HTR-8/SVneo (cell line): ENCODE results near the gene ADAP1.
"Not testable (repeated sequence)": the region's sequence is repeated elsewhere in the genome, so short reads cannot be mapped to it uniquely, and the experiment has no call there.

Experiments used
- DNase-seq: peaks from one replicate; pipeline ENCODE4 v3.0.0; 2011; ENCODE audit warnings: low spot score, mixed read lengths; ENCODE audit not compliant: insufficient read length
- FAIRE-seq: peaks from 2 replicates; lab custom pipeline; 2011; peaks lifted over from hg19 to GRCh38; lab: Jason Lieb, UNC

ADAP1 gene

DNA sequence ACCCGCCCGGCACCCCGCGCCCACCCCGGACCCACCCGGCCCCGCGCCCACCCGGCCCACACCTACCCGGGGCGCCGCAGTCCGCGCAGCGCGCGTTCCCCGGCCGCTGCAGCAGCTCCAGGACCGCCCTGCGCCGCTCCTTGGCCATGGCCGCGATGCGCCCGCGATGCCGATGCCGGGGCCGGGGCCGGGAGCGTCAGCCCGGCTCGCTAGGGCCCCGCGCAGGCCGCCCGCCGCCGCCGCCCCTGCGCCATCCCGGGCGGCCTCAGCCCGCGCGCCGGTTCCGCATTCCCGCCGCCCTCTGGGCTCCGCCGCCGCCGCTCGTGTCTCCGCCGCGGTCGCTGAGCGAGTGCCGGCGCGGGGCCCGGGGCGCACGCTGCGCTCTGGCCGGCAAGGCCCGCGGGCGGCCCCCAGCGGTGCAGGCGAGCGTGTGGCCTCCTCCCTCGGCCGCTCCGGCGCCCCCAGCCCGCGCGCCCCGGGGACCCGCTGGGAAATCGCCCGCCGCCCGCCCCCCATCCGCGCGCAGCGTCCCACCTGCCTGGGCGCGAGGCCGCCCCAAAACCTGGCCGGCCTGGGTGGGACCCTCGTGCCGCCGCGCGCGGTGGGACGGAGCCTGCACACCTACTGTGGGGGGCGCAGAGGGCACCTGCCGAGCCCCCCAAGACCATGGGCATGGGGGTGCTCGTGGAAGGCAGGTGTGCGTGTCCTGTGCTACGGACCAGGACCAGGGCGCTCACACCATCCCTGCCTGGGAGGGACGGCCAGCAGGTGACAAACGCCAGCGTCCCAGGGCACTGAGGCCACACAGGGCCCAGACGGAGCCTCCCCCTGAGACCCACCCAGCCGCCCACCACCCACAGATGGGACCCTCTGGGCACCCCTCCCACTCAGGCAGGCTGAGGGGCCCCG lies at the start of gene ADAP1:
ADAP1 (minus strand) TSS at position 351 of the 909 bp plus-strand sequence; CDS start at position 148, 203 bp downstream.
- DNase-seq, result peak; percentile 74

DNA sequence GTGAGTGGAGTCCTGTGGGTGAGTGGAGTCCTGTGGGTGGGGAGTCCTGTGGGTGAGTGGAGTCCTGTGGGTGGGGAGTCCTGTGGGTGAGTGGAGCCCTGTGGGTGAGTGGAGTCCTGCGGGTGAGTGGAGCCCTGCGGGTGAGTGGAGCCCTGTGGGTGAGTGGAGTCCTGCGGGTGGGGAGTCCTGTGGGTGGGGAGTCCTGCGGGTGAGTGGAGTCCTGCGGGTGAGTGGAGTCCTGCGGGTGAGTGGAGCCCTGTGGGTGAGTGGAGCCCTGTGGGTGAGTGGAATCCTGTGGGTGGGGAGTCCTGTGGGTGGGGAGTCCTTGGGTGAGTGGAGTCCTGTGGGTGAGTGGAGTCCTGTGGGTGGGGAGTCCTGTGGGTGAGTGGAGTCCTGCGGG lies 48.0 kb upstream of the ADAP1 start:
- not testable (repeated sequence) for DNase-seq, FAIRE-seq

More for the DNA sequence above, at the start of gene ADAP1:
- FAIRE-seq, result peak; percentile 72

DNA sequence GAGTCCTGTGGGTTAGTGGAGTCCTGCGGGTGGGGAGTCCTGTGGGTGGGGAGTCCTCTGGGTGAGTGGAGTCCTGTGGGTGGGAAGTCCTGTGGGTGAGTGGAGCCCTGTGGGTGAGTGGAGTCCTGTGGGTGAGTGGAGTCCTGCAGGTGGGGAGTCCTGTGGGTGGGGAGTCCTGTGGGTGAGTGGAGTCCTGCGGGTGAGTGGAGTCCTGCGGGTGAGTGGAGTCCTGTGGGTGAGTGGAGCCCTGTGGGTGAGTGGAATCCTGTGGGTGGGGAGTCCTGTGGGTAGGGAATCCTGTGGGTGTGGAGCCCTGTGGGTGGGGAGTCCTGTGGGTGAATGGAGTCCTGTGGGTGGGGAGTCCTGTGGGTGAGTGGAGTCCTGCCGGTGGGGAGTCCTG lies 47.5 kb upstream of the ADAP1 start:
- not testable (repeated sequence) for DNase-seq, FAIRE-seq

DNA sequence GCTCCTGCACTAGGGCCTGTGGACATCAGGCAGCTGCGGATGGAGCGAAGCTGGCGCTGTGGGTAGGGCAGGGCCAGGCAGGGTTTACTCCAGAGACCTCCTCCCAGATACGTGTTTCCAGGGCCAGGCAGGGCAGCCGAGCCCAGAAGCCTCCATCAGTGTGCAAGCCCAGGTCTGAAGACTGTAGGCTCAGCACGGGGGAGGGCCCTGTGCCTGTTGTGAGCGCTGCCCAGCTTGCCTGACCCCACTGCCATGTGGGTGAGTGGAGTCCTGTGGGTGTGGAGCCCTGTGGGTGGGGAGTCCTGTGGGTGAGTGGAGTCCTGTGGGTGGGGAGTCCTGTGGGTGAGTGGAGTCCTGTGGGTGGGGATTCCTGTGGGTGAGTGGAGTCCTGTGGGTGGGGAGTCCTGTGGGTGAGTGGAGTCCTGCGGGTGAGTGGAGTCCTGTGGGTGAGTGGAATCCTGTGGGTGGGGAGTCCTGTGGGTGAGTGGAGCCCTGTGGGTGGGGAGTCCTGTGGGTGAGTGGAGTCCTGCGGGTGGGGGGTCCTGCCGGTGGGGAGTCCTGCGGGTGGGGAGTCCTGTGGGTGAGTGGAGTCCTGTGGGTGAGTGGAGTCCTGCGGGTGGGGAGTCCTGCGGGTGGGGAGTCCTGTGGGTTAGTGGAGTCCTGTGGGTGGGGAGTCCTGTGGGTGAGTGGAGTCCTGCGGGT lies 46.7 kb upstream of the ADAP1 start:
- DNase-seq, FAIRE-seq: not testable (repeated sequence)

- DNase-seq, result no peak
These were observed 45.8 kb upstream of the ADAP1 start for GRCh38 chr7:999941-1000935.

GRCh38 chr7:999149-999879 lies 44.8 kb upstream of the ADAP1 start:
- DNase-seq (no peak), FAIRE-seq (no peak)

More at GRCh38 chr7:999941-1000935, 45.8 kb upstream of the ADAP1 start:
- peak; percentile 48 for FAIRE-seq

DNA sequence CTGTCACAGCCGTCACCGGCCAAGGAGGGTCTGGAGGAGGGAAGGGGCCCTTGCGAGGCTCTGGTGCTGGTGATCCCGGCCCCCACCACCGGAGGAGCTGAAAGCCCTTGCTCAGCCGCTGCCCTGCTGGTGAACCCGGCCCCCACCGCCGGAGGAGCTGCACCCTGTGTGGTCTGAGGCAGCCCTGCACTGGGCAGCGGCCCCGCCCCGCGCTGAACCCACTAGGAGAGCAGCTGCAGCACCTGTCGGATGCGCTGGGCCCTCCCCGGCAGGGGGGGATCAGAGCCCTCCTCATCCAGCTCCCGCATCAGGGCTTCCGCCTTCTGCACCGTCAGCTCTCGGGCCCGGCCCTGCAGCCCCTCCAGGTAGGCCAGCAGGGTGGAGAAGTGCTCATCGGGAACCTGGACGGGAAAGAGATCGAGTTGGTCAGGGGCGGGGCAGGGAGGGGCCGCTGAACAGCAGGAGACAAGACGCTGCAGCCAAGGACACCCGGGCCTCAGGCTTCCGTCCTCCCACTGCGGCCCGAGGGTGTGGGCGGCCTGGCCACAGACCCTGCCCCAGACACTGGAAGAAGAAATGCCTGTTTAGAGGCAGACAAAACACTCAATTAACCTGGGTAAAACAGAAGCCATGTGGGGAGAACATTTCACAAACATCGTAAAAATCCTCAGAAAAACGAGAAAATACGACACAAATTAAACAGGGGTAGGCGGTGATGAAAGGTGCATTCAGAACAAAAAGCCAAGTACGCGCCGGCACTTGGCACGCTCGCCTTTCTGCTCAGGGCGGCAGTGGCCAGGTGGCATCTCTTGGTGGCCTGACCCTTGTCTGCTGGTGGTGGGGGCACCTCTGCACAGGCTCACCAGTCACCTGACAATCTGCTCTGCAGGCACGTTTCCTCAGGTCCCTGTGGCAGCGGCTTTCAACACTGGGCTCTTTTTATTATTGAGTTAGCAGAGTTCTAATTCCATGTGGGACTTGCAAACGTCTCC lies 43.2 kb upstream of the ADAP1 start:
- FAIRE-seq, result no peak
- DNase-seq, result no peak

DNA sequence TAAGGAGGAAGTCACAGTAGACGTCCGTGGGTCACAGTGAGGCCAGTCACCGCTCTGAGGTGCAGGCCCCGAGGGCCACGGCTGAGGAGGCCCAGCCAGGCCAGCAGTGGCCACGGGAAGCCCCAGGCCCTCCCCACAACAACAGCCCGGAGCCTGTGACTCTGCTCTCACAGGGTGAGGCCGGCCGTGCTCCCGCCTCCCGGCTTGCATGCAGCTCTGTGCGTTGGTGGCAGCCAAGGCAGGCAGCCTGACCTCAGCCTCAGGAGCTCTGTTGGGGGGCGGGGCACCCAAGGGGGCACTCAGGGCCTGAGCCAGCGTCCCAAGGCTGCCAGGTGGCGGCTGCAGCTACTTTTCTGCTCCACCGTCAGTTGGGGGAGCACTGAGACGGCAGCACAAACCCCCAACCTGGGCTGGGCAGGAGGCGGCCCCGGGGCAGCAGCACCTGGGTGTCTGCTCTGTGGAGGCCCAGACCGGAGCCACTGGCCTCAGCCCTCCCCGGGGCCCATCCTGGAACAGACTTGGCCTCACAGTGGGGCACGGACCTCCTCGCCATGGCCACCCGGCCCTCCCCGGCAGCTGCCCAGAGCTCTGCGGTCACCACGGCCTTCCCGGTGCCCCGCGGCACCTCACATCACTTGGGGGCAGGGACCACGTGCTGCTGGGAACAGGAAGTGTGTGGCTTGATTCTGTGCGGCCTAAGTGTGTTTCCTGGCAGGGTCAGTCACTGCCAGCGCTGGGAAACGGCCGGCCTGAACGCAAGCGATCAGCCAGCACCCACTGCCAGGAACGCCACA lies 41.8 kb upstream of the ADAP1 start:
- DNase-seq (no peak), FAIRE-seq (no peak)

GRCh38 chr7:995571-995970 lies 41.1 kb upstream of the ADAP1 start:
- no peak for FAIRE-seq
- no peak for DNase-seq

- peak; percentile 69 for FAIRE-seq
- no peak for DNase-seq
These were observed 40.3 kb upstream of the ADAP1 start for GRCh38 chr7:994592-995308.

DNA sequence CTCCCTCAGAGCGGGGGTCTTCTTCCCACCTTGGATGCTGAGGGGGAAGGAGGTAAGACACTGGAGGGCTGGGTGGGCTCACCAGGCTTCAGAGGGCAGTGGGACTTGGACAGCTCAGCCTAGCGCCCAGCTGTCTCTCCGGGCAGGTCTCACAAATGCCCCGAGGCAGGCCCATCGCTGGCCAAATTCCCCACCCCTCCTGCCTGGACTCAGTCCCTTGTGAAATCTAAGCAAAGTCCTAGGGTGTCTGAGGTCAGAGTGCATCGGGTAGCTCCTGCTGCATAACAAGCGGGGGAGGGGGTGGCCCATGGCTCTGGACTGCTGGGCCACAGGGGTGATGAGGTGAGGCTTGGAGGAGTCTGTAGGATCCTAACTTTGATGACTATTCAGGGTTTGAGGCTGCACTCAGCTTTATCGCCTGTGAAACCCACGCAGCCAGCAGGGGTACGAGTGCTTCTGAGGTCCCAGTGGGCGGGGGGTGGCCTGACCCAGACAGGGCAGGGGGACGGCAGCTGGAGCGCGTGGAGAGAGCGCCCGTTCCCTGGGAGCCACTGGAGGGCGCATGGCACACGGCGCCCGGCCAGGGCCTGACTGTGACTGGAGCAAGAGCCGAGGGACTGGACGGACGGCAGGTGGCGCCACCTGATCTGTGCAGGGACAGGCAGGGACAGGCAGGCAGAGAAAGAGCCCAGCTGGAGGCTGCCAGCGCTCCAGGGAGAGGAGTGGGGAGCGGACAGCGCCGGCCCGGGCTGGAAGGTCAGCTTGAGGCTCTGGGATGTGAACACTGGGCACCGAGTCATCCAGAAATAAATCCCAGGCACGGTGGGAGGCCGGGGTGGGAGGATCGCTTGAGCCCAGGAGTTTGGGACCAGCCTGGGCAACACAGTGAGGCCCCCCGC lies 38.5 kb upstream of the ADAP1 start:
- FAIRE-seq, result peak; percentile 100

DNA sequence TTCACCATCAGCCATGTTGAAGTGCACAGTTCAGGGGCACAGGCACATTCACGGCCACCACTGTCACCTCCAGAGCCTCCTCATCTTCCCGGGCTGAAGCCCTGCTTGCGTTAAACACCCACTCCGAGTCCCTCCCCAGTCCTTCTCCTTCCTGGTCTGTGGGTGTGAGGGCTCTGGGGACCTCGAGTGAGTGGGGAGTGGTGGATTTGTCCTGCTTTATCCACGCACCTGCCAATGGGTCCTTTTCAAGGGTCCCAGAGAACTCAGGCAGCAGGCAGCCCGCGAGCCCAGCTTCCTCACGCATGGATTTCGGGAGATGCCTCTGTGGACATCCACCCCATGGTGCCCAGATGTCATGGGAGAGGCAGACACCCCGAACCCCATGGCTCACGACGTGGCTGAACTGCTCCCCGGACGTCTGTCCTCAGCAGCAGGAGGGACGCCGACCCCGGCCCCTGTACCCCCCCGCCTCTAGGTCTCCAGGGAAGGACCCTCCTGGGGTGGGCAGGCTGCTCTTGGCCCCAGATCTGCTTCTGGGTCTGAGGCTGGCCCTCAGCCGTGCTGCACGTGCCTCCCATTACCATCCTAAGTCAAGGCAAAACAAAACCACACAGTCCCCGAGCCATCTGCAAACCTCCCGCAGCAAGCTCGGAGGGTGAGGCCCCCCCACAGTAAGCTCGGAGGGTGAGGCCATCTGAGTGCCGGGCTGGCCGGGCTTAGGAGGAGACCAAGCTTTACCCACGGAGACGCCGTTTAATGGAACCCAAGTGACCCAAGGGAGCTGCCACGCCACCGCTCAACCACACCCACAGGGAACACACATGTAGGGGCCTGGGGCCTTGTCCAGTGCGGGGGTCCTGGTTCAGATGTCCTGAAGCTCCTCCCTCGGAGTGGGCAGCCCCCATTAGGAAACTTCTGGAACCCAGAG lies 37.5 kb upstream of the ADAP1 start:
- FAIRE-seq, result peak; percentile 51
- DNase-seq, result no peak

More for the DNA sequence above, 38.5 kb upstream of the ADAP1 start:
- DNase-seq, result peak; percentile 97

DNA sequence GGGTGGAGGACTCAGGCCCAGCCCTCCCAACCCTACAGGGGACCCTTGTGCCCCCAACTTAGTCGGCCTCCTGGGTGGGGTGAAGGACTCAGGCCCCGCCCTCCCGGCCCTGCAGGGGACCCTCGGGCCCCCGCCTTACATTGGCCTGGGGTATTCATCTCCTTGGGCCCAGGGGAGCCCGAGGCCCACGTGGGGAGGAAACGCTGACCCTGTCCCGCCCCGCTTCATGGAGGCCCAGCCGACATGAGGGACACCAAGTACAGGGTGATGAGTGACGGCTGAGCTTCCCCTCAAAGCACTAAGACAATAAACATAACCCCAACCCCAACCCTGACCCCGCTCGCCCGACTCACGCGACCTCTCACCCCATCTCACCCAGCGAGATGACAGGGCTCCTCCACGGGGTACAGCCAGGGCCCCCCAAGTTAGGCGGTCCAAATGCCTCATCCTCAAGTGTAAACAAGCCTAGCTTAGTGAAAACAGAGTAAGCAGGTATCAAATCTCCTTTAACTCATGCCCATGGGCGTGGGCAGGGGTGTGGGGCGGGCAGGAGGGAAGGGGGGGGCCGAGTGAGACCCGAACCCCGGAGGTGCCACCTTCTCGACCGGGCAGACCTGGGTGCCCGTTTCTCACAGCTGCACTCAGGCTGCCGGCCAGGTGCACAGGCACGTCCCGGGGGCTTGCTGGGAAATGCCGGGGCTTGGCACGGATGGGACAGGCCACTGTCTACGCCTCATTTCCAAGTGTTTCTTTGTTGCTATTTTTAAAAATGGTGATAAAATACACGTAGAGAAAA lies 36.7 kb upstream of the ADAP1 start:
- no peak for DNase-seq
- FAIRE-seq, result no peak
